ENCODE measurements around the gene NSUN6.

- TF ChIP-seq HDGF (IDR thresholded peaks at IDR 0.05; ENCODE audit: borderline replicate concordance) (no peak), SP1 (IDR thresholded peaks at IDR 0.05) (no peak), FOXA1 (IDR thresholded peaks at IDR 0.05) (no peak), FOXM1 (IDR thresholded peaks at IDR 0.05; ENCODE audit: borderline replicate concordance) (no peak), ARNT (IDR thresholded peaks at IDR 0.05) (no peak)
Measured at GRCh38 chr10:18668026-18668425, 16.6 kb upstream of the NSUN6 start.
